ENCODE measurements around the gene SLIT3. TPM values are rescaled to one million over a fixed set of nuclear protein-coding genes. Genes with fewer than 3 reads are reported as not detected.

The SLIT3 gene
- total and polyA plus RNA-seq, 9 of the 15 experiments (the other 6 are each of a cell fraction or from before 2014, with no cell fraction given): 0.01 to 0.04 TPM; not detected in 7

DNA sequence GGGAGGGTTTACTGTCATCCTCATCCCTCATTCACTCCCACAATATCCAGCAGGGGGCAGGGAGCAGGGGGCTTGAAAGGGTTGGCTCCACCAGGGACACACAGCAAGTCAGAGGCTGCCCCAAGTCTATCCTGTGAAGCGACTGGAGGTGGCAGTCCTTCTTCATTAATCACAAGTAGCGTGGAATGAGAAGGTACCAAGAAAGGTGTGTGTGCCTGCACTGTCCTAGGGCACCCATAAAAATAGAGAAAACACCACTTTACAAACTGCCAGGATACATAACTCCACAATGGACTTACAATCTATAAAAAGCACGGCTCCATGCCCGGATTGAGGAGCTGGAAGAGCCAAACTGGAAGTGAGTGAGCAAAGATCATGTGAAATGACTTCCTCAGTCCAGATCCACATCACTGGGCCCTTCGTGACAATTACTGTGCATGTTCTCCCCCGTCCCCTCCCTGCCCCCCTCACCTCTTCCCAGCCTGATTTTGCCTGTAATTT is 183.9 kb downstream of the SLIT3 start:
- no TSS peak for BruUV-seq (replicated peaks)
- ChIA-PET POLR2A (no interaction called here), CTCF (ENCODE audit: low intra/inter-chr PET ratio) (no interaction called here)
- no peaks in the 10 kb centered on the region for H3K79me2 ChIP-seq (ENCODE audit: control insufficient read depth, insufficient read depth, low read length)
- FAIRE-seq (no peak), DNase-seq (ENCODE audit: extremely low read depth in 1 of 4, low spot score in 3 of 4) (peak in 2 of 4 experiments; percentile 9 to 11), ATAC-seq (peak; percentile 73)
- intact Hi-C loops (cut with micrococcal nuclease) (loop anchor here (2.0 kb wide), 1 partner anchor 186 kb away; no protein-coding TSS in a partner anchor), in situ Hi-C loops (cut with MboI) (no loop called here)
- H3K27ac ChIP-seq (ENCODE audit: extremely low read depth, low read depth, low read length): no peak overlapping the region
- no peaks in the 10 kb centered on the region for H4K20me1 ChIP-seq (replicated peaks; ENCODE audit: control insufficient read depth, insufficient read depth, low read length)
- no peaks in the 10 kb centered on the region for H3K4me1 ChIP-seq (replicated peaks in 1 of 2; ENCODE audit: control insufficient read depth in 2 of 2, insufficient read depth in 2 of 2, low read length in 2 of 2)
- H3K4me3 ChIP-seq: no peak overlapping the region
- H2AFZ ChIP-seq (ENCODE audit: low read depth, low read length): no peak overlapping the region
- no peaks in the 10 kb centered on the region for H3K36me3 ChIP-seq (ENCODE audit: control insufficient read depth, insufficient read depth, low read length)
- no peaks in the 10 kb centered on the region for H3K27me3 ChIP-seq (ENCODE audit: control insufficient read depth in 2 of 2, insufficient read depth in 2 of 2, low read length in 2 of 2)
- no peaks in the 10 kb centered on the region for H3K9me1 ChIP-seq (ENCODE audit: control insufficient read depth, insufficient read depth, low read length)
- H3K4me2 ChIP-seq (ENCODE audit: insufficient read depth, low read length): no peak overlapping the region
- WGBS (ENCODE audit: insufficient coverage, low coverage, missing lambda C conversion rate): 0% methylated on average over 6 of the region's 6 CpGs
- no peak overlapping the region; a peak in 1 of 4 replicates for H3K9ac ChIP-seq (ENCODE audit: insufficient read depth in 1 of 2, low read depth in 2 of 2, low read length in 2 of 2)
- no peaks in the 10 kb centered on the region for H3K9me3 ChIP-seq (replicated peaks; ENCODE audit: control insufficient read depth, insufficient read depth, low read depth, low read length)
- TF ChIP-seq ZNF583 (CRISPR knock-in tag; IDR thresholded peaks at IDR 0.05) (no peak), CTCF (IDR thresholded peaks at IDR 0.05 in 2 of 3, conservative IDR thresholded peaks at IDR 0.05 in 1 of 3; ENCODE audit: insufficient read depth in 2 of 3, low read depth in 1 of 3, low read length in 3 of 3) (peak; percentile 27 to 45 (median 33); a peak in 5 of 6 replicates)
